Mucosa of stomach (tissue), 1 donor: ENCODE measurements around the gene ARPC4.
A peak's percentile ranks its signal among the peaks of the same experiment; 100 is the strongest.
"Not testable (repeated sequence)": the region's sequence is repeated elsewhere in the genome, so short reads cannot be mapped to it uniquely, and the experiment has no call there.

Source experiments
- H3K27me3 ChIP-seq: one replicate; pipeline ENCODE4 v1.7.0; 2013; ENCODE audit warnings: mild to moderate bottlenecking, low read length; ENCODE audit not compliant: control insufficient read depth, insufficient read depth
- H3K36me3 ChIP-seq: one replicate; pipeline ENCODE4 v1.7.0; 2013; ENCODE audit warnings: low read length; ENCODE audit not compliant: control insufficient read depth, insufficient read depth
- H3K4me1 ChIP-seq: one replicate; pipeline ENCODE4 v1.7.0; 2013; ENCODE audit warnings: mild to moderate bottlenecking, low read length; ENCODE audit not compliant: control insufficient read depth, insufficient read depth
- H3K4me3 ChIP-seq: one replicate; pipeline ENCODE4 v1.7.0; 2013; ENCODE audit warnings: low read length
- H3K9ac ChIP-seq: one replicate; pipeline ENCODE4 v1.7.0; 2013; ENCODE audit warnings: mild to moderate bottlenecking, low read length, moderate library complexity
- H3K9me3 ChIP-seq: one replicate; pipeline ENCODE4 v1.7.0; 2013; ENCODE audit warnings: mild to moderate bottlenecking, low read length, moderate library complexity; ENCODE audit not compliant: control insufficient read depth
- donor health status: Pancreatic carcinoma.

ARPC4 gene

DNA sequence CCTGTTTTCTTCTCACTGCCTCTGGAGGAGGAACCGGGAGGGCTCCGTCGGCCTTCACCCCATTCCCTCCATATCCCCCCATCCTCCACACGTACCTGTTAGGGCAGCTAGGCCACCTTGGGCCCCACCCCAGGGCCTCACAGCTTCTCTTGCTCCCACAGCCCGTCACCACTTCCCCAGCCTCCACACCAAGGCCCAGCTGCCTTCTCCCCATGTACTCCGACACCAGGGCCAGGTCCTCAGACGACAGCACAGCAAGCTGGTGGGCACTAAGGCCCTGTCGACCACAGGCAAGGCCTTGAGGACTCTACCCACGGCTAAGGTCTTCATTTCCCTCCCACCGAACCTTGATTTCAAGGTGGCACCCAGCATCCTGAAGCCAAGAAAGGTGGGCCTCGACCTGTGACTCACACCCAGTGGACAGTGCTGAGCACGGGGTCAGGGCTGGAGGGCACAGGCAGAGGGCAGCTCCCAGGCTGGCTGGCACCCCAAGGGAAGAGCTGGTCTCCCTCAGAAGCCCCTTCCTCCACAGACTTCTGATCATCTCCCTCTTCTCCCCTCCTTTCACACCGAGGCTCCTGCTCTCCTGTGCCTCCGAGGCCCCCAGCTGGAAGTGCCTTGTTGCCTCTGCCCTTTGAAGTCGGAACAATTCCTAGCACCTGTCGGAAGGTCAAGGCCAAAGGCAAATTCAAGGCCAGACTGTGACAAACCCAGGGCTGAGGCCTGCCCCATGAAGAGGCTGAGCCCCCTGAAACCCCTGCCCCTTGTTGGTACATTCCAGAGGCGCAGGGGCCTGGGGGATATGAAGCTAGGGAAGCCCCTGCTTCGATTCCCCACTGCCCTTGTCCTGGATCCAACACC is 41.9 kb downstream of the ARPC4 start:
- Histone ChIP-seq H3K27me3 (no peaks in the 10 kb centered on the region), H3K36me3 (peaks cover 20% of the 10 kb centered on the region), H3K4me1 (no peaks in the 10 kb centered on the region), H3K9ac (no peak overlapping the region), H3K9me3 (no peaks in the 10 kb centered on the region), H3K4me3 (no peak overlapping the region)

GRCh38 chr3:9837701-9838582 is 45.1 kb downstream of the ARPC4 start:
- Histone ChIP-seq H3K4me3 (no peak overlapping the region), H3K36me3 (peaks cover 17% of the 10 kb centered on the region), H3K27me3 (no peaks in the 10 kb centered on the region), H3K9me3 (no peaks in the 10 kb centered on the region), H3K9ac (no peak overlapping the region), H3K4me1 (no peaks in the 10 kb centered on the region)

GRCh38 chr3:9838856-9839255 is 46.0 kb downstream of the ARPC4 start:
- H3K4me1 ChIP-seq, result no peaks in the 10 kb centered on the region
- H3K9me3 ChIP-seq, result no peaks in the 10 kb centered on the region
- H3K27me3 ChIP-seq, result no peaks in the 10 kb centered on the region
- no peak overlapping the region for H3K9ac ChIP-seq
- H3K4me3 ChIP-seq, result no peak overlapping the region
- H3K36me3 ChIP-seq, result peaks cover 12% of the 10 kb centered on the region

GRCh38 chr3:9841015-9841414 is 48.1 kb downstream of the ARPC4 start:
- no peaks in the 10 kb centered on the region for H3K9me3 ChIP-seq
- peaks cover 4% of the 10 kb centered on the region for H3K36me3 ChIP-seq
- no peak overlapping the region for H3K4me3 ChIP-seq
- H3K27me3 ChIP-seq, result no peaks in the 10 kb centered on the region
- peaks cover 4% of the 10 kb centered on the region for H3K4me1 ChIP-seq
- no peak overlapping the region for H3K9ac ChIP-seq

GRCh38 chr3:9843715-9844438 is 51.0 kb downstream of the ARPC4 start, which contains the start of gene RPUSD3:
RPUSD3 (minus strand) TSS chr3:9844008; CDS start chr3:9843990, 18 bp downstream.
- Histone ChIP-seq H3K27me3 (no peaks in the 10 kb centered on the region), H3K36me3 (no peaks in the 10 kb centered on the region), H3K4me1 (peaks cover 4% of the 10 kb centered on the region), H3K9ac (peak within 1 kb of the TSS; percentile 74), H3K4me3 (peak within 1 kb of the TSS; percentile 64), H3K9me3 (no peaks in the 10 kb centered on the region)

DNA sequence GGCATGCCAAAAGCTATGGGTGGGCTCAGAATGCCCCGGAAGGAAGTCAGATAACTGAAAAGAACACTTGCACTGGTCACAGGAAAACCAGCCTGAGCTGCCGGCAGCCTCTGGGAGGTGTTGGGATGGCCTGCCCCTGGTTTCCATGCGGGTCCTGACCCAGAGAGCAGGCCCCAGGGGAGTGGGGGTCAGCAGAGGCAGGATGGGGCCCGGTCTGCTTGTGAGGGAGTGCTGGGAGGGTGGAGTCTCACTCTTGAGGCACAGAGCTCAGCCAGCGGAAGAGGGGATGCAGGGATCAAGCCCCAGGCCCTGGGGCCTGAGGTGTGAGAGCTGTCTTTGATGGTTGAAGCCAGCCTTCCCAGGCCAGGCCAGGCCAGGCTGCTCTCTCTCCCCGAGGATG is 53.3 kb downstream of the ARPC4 start:
- no peak overlapping the region for H3K9ac ChIP-seq
- H3K4me1 ChIP-seq, result peaks cover 4% of the 10 kb centered on the region
- no peaks in the 10 kb centered on the region for H3K36me3 ChIP-seq
- no peaks in the 10 kb centered on the region for H3K27me3 ChIP-seq
- H3K9me3 ChIP-seq, result no peaks in the 10 kb centered on the region
- H3K4me3 ChIP-seq, result no peak overlapping the region

DNA sequence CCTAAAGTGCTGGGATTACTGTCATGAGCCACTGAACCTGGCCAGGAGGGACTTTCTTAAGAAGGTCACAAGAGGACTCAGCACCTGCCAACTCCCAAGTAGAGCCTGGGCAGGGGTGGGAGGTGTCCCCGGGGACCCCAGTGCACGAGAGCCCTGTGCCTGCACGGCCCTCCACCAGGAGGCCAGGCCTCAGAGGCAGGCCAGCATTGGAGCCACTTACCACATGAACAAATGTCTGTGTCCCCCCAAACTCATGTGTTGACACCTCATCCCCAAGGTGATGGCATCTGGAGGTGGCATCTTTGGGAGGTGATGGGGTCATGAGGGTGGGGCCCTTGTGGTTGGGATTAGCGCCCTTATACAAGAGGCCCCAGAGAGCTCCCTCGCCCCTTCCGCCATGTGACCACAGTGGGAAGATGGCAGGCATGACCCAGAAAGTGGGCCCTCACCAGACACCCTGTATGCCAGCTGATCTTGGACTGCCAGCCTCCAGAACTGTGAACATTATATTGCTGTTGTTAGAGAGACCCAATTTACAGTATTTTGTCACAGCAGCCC is 54.1 kb downstream of the ARPC4 start:
- Histone ChIP-seq H3K4me3 (no peak overlapping the region), H3K9me3 (no peaks in the 10 kb centered on the region), H3K36me3 (no peaks in the 10 kb centered on the region), H3K4me1 (peaks cover 4% of the 10 kb centered on the region), H3K27me3 (no peaks in the 10 kb centered on the region), H3K9ac (no peak overlapping the region)

- peaks cover 11% of the 10 kb centered on the region for H3K4me1 ChIP-seq
- not testable (repeated sequence) for H3K27me3 ChIP-seq, H3K36me3 ChIP-seq, H3K4me3 ChIP-seq, H3K9ac ChIP-seq, H3K9me3 ChIP-seq
These were observed 55.0 kb downstream of the ARPC4 start for GRCh38 chr3:9847870-9848269.

- not testable (repeated sequence) for H3K9me3 ChIP-seq, H3K9ac ChIP-seq, H3K27me3 ChIP-seq, H3K36me3 ChIP-seq, H3K4me3 ChIP-seq
- peaks cover 11% of the 10 kb centered on the region for H3K4me1 ChIP-seq
These were observed 56.0 kb downstream of the ARPC4 start for GRCh38 chr3:9848860-9849259.

- H3K4me3 ChIP-seq, H3K36me3 ChIP-seq, H3K9ac ChIP-seq, H3K9me3 ChIP-seq, H3K27me3 ChIP-seq, H3K4me1 ChIP-seq: not testable (repeated sequence)
These were observed 58.5 kb downstream of the ARPC4 start for GRCh38 chr3:9851383-9851782.

DNA sequence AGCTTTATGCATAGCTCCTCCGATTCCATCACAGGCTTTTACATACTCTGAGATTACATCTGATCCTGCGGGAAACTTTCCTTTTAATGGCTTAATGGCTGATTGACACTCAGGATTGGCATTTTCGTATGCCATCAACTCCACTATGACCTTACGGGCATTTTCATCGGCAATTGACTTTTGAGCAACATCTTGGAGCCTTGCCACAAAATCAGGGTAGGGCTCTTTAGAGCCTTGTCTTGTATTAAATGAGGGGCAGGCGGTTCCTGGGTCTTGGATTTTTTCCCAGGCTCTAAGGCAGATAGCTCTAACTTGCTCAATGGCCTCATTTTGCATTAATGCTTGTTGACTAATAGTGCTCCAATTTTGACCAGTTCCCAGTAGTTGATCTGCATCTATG is 59.0 kb downstream of the ARPC4 start:
- not testable (repeated sequence) for H3K27me3 ChIP-seq, H3K4me1 ChIP-seq, H3K36me3 ChIP-seq, H3K9me3 ChIP-seq, H3K4me3 ChIP-seq, H3K9ac ChIP-seq
